Heart left ventricle (tissue), 16 donors: ENCODE results near the gene OXTR. TPM values are rescaled to one million over a fixed set of nuclear protein-coding genes. Genes with fewer than 3 reads are reported as not detected.

Experiments used
- ATAC-seq, 4 donors: fragments of 200-7000 bp; cut with Tn5 transposase; one replicate each; pipeline ENCODE4 v1.9.1; 2020 to 2022; ENCODE audit warnings: moderate library complexity in 4 of 4, mild to moderate bottlenecking in 3 of 4, moderate number of reproducible peaks in 1 of 4
- DNase-seq, 5 donors: peaks; one replicate each; pipeline ENCODE4 v3.0.0-alpha.2; 2020
- H3K27ac ChIP-seq, 12 donors: fragments of 200-600 bp; sonication (generic) in 4 of 12; one replicate each; pipeline versions ENCODE4 v1.5.0 to v1.8.0; 2016 to 2022; ENCODE audit warnings: mild to moderate bottlenecking in 2 of 12
- H3K27me3 ChIP-seq, 9 donors: fragments of 200-600 bp; sonication (generic) in 2 of 9; one replicate each; pipeline versions ENCODE4 v1.5.1 to v1.8.0; 2016 to 2022; ENCODE audit warnings: mild to moderate bottlenecking in 3 of 9
- H3K36me3 ChIP-seq, 9 donors: fragments of 200-600 bp; sonication (generic) in 2 of 9; one replicate each; pipeline versions ENCODE4 v1.5.0 to v1.8.0; 2018 to 2022; ENCODE audit warnings: mild to moderate bottlenecking in 2 of 9
- H3K4me1 ChIP-seq, 12 donors: fragments of 200-600 bp; sonication (generic) in 4 of 12; one replicate each; pipeline versions ENCODE4 v1.5.0 to v1.8.0; 2016 to 2022; ENCODE audit warnings: mild to moderate bottlenecking in 3 of 12
- H3K4me3 ChIP-seq, 12 donors: fragments of 200-600 bp; sonication (generic) in 4 of 12; one replicate each; pipeline versions ENCODE4 v1.5.0 to v1.8.0; 2017 to 2022; ENCODE audit warnings: mild to moderate bottlenecking in 9 of 12, moderate library complexity in 4 of 12
- H3K9me3 ChIP-seq, 12 donors: fragments of 200-600 bp; sonication (generic) in 4 of 12; one replicate each; pipeline versions ENCODE4 v1.5.0 to v1.8.0; 2016 to 2022; ENCODE audit warnings: mild to moderate bottlenecking in 1 of 12
- CTCF ChIP-seq, 12 donors: fragments of 200-600 bp; sonication (generic) in 4 of 12; IDR thresholded peaks; one replicate each; pipeline versions ENCODE4 v1.5.0 to v1.8.0; 2018 to 2022; ENCODE audit warnings: antibody characterized with exemption in 12 of 12, mild to moderate bottlenecking in 5 of 12
- POLR2A ChIP-seq, 2 donors: fragments of 450-650 bp; IDR thresholded peaks; one replicate each; pipeline ENCODE4 v1.6.1; 2017; ENCODE audit warnings: antibody characterized with exemption in 2 of 2, mild to moderate bottlenecking in 2 of 2, moderate library complexity in 2 of 2
- WGBS, 4 donors: extraction: QIAGEN DNeasy Blood & Tissue Kit in 2 of 4; methylation state at CpG; one replicate each; pipeline versions ENCODE4 v1.1.5 to v1.1.7; 2013 to 2018; 5-methylcytosine and 5-hydroxymethylcytosine counted together
- intact Hi-C, 10 donors: fragments of 100-400 bp; cut with DNase I; formaldehyde crosslinking; loops; one replicate each; pipeline versions ENCODE4 v1.11.1 to v1.14.2; 2022
- polyA plus RNA-seq, 2 donors: library from polyadenylated mRNA; stranded (reverse); fragments of 200-250 nt; gene quantifications; one replicate each; pipeline ENCODE4 v1.2.3, GENCODE V29; 2013
- total RNA-seq, 9 donors: library from RNA; depleted of rRNA in 2 of 9; stranded (reverse); fragments of >200 nt in 2 of 9; fragmentation: NEBNext Ultra II Directional in 3 of 9; extraction: Animal tissue kit (Norgen Biotek cat#: 25700) in 3 of 9; gene quantifications; one replicate each; pipeline versions ENCODE4 v1.1.0 to v1.2.4, GENCODE V29; 2016 to 2023
- donor health status: ischemic (EF 13 %, LVEDD 7.1; RV severe dilation, severe dysfunction).
- donor health status: healthy with polysubstance abuse.
- donor health status: DM: no; HTN: yes; CAD: no.
- donor health status: DM: no; HTN: no; CAD: no.
- donor health status: ischemic (EF 25% LVEDD 6.9; RV normal size, moderate dysfunction).
- donor health status: ischemic (EF 25% LVEDD 5.7; RV mildly dilated, moderate dysfunction).
- donor health status: healthy.
- donor health status: DM: yes; HTN: yes; CAD: no.
- donor health status: ischemic (EF 35%, LVEDD 5.7; RV mildly dilated, moderate dysfunction).
- donor health status: nonischemic (EF 11% LVEDD 7.7; RV severe dilation, severe dysfunction).
- donor health status: DM: yes; HTN: yes; CAD: no.
- donor health status: PGD.
- donor health status: ischemic (EF 29% LVEDD 5.4; RV normal size, mild dysfunction).
- donor health status: nonischemic (EF 23%, LVEDD 6.1; RV moderate dilation, normal function).

The OXTR gene
- total and polyA plus RNA-seq, 11 donors: 0.11 to 0.54 (median 0.23) TPM; not detected in 3

GRCh38 chr3:8810561-8810960 lies 41.1 kb upstream of the OXTR start:
- Histone ChIP-seq H3K36me3 (no peaks in the 10 kb centered on the region), H3K4me3 (no peak overlapping the region), H3K4me1 (no peaks in the 10 kb centered on the region), H3K27ac (no peak overlapping the region), H3K27me3 (no peaks in the 10 kb centered on the region), H3K9me3 (peaks cover 0 to 14% (median 0%) of the 10 kb centered on the region in 12 donors)
- DNase-seq (no peak), ATAC-seq (no peak)
- TF ChIP-seq CTCF (IDR thresholded peaks at IDR 0.05) (no peak), POLR2A (IDR thresholded peaks at IDR 0.05) (no peak)
- intact Hi-C loops: no loop called here
- WGBS, 4 donors: 90 to 97% (median 95%) methylated on average over 2 of the region's 2 CpGs

GRCh38 chr3:8805774-8806173 lies 36.4 kb upstream of the OXTR start:
- Histone ChIP-seq H3K36me3 (no peaks in the 10 kb centered on the region), H3K27ac (no peak overlapping the region), H3K27me3 (no peaks in the 10 kb centered on the region), H3K4me3 (no peak overlapping the region), H3K4me1 (no peaks in the 10 kb centered on the region), H3K9me3 (peaks cover 0 to 22% (median 0%) of the 10 kb centered on the region in 12 donors)
- no peak for TF ChIP-seq POLR2A (IDR thresholded peaks at IDR 0.05)
- TF ChIP-seq CTCF (IDR thresholded peaks at IDR 0.05): no peak
- 89 to 97% (median 95%) methylated on average over 2 of the region's 2 CpGs for WGBS, 4 donors
- no peak for DNase-seq
- no peak for ATAC-seq
- intact Hi-C loops: no loop called here

GRCh38 chr3:8802256-8802655 lies 32.8 kb upstream of the OXTR start:
- no peak overlapping the region for H3K4me3 ChIP-seq
- WGBS, 4 donors: 82 to 90% (median 87%) methylated on average over 3 of the region's 3 CpGs
- TF ChIP-seq POLR2A (IDR thresholded peaks at IDR 0.05) (no peak), CTCF (IDR thresholded peaks at IDR 0.05) (no peak)

GRCh38 chr3:8800016-8800415 lies 30.6 kb upstream of the OXTR start:
- ATAC-seq (no peak), DNase-seq (no peak)
- no peaks in the 10 kb centered on the region for H3K4me1 ChIP-seq
- no peak overlapping the region for H3K27ac ChIP-seq
- peaks cover 0 to 25% (median 3%) of the 10 kb centered on the region in 12 donors for H3K9me3 ChIP-seq
- intact Hi-C loops: no loop called here
- TF ChIP-seq CTCF (IDR thresholded peaks at IDR 0.05) (no peak), POLR2A (IDR thresholded peaks at IDR 0.05) (no peak)
- WGBS, 4 donors: 41 to 59% (median 57%) methylated on average over 3 of the region's 3 CpGs
- H3K4me3 ChIP-seq: no peak overlapping the region
- no peaks in the 10 kb centered on the region for H3K27me3 ChIP-seq
- no peaks in the 10 kb centered on the region for H3K36me3 ChIP-seq

More at GRCh38 chr3:8802256-8802655, 32.8 kb upstream of the OXTR start:
- Histone ChIP-seq H3K27ac (no peak overlapping the region), H3K9me3 (peaks cover 0 to 33% (median 3%) of the 10 kb centered on the region in 12 donors), H3K4me1 (no peaks in the 10 kb centered on the region), H3K36me3 (no peaks in the 10 kb centered on the region), H3K27me3 (no peaks in the 10 kb centered on the region)
- ATAC-seq (no peak), DNase-seq (no peak)
- intact Hi-C loops: no loop called here
